Measurements from ENCODE around the gene SLC38A3. TPM values are rescaled to one million over a fixed set of nuclear protein-coding genes. Genes with fewer than 3 reads are reported as not detected.

The SLC38A3 gene
- total and polyA plus RNA-seq, 2 experiments from 2014 or later = 0.28 to 1.3 TPM

DNA sequence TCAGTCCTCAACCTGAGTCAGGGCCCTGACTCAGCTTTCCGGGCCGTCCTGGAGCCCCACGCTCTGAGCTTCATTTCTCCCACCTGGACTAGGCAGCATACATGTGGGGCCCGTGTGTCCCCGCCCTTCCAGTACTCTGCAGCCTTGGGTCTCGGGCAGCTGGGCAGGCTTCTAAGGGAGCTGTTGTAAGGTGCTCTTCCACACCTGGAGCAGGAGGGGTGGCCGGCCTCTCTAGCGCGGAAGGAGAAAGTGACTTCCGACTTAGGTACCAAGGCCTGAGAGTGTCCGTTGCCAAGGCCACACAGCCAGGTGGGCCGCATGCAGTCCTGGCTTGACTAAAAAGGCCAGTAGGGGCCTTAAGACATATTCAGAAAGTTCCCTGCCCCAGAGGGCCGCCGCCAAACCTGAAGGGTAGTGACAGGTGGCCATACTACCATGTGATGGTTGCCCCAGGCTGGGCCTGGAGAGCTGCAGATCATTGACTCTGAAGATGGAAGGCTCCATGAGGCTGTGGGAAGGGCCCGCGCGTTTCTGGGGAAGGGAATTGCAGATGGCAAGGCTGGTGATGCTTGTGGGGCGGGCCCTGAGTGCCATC is 54.5 kb downstream of the SLC38A3 start:
- H3K27ac ChIP-seq (ENCODE audit: low read depth) = peak overlapping the region; percentile 66; the same call in 1 of the 2 replicates
- Mint-ChIP-seq H3K9me3 (no peaks in the 10 kb centered on the region), H3K27me3 (ENCODE audit: insufficient read depth, low read depth, poor library complexity) (peaks cover 26% of the 10 kb centered on the region), H3K36me3 (ENCODE audit: low read depth) (peaks cover 37% of the 10 kb centered on the region), H3K4me3 (peak overlapping the region; percentile 70), H3K27ac (no peak overlapping the region; the same call in 1 of the 2 replicates), H3K4me1 (peaks cover 37% of the 10 kb centered on the region)
- H3K27me3 ChIP-seq (ENCODE audit: insufficient read depth) = no peaks in the 10 kb centered on the region
- no peaks in the 10 kb centered on the region for H3K9me2 ChIP-seq (ENCODE audit: insufficient read depth)
- peaks cover 14% of the 10 kb centered on the region for H3K36me3 ChIP-seq (ENCODE audit: insufficient read depth)
- H3K4me2 ChIP-seq = peak overlapping the region; percentile 83
- H4K20me1 ChIP-seq (replicated peaks; ENCODE audit: insufficient read depth) = no peaks in the 10 kb centered on the region; the same call in 1 of the 2 replicates
- H3K4me3 ChIP-seq = peak overlapping the region; percentile 77; the same call in 1 of the 2 replicates
- H3F3A ChIP-seq (replicated peaks; ENCODE audit: low read depth) = peaks cover 30% of the 10 kb centered on the region
- H2AFZ ChIP-seq = no peak overlapping the region
- peaks cover 22% of the 10 kb centered on the region for H3K4me1 ChIP-seq (ENCODE audit: insufficient read depth)
- TF ChIP-seq EZH2phosphoT487 (IDR thresholded peaks at IDR 0.05; ENCODE audit: unreplicated experiment) = no peak
- TF ChIP-seq POLR2AphosphoS5 (IDR thresholded peaks at IDR 0.05; ENCODE audit: low read depth) = no peak
- no peak for TF ChIP-seq EZH2 (IDR thresholded peaks at IDR 0.05; ENCODE audit: low read depth, unreplicated experiment)
- TF ChIP-seq ZNF114 (CRISPR knock-in tag; IDR thresholded peaks at IDR 0.05) = no peak
- TF ChIP-seq, protein P1, sequence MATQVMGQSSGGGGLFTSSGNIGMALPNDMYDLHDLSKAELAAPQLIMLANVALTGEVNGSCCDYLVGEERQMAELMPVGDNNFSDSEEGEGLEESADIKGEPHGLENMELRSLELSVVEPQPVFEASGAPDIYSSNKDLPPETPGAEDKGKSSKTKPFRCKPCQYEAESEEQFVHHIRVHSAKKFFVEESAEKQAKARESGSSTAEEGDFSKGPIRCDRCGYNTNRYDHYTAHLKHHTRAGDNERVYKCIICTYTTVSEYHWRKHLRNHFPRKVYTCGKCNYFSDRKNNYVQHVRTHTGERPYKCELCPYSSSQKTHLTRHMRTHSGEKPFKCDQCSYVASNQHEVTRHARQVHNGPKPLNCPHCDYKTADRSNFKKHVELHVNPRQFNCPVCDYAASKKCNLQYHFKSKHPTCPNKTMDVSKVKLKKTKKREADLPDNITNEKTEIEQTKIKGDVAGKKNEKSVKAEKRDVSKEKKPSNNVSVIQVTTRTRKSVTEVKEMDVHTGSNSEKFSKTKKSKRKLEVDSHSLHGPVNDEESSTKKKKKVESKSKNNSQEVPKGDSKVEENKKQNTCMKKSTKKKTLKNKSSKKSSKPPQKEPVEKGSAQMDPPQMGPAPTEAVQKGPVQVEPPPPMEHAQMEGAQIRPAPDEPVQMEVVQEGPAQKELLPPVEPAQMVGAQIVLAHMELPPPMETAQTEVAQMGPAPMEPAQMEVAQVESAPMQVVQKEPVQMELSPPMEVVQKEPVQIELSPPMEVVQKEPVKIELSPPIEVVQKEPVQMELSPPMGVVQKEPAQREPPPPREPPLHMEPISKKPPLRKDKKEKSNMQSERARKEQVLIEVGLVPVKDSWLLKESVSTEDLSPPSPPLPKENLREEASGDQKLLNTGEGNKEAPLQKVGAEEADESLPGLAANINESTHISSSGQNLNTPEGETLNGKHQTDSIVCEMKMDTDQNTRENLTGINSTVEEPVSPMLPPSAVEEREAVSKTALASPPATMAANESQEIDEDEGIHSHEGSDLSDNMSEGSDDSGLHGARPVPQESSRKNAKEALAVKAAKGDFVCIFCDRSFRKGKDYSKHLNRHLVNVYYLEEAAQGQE (IDR thresholded peaks at IDR 0.05; ENCODE audit: unreplicated experiment) = no peak
- TF ChIP-seq NANOG (IDR thresholded peaks at IDR 0.05; ENCODE audit: borderline replicate concordance) = no peak
- TF ChIP-seq JUNB (IDR thresholded peaks at IDR 0.05; ENCODE audit: unreplicated experiment) = no peak
- TF ChIP-seq CREB1 (CRISPR knock-in tag; IDR thresholded peaks at IDR 0.05; ENCODE audit: low read depth) = no peak
- TF ChIP-seq, protein P2, sequence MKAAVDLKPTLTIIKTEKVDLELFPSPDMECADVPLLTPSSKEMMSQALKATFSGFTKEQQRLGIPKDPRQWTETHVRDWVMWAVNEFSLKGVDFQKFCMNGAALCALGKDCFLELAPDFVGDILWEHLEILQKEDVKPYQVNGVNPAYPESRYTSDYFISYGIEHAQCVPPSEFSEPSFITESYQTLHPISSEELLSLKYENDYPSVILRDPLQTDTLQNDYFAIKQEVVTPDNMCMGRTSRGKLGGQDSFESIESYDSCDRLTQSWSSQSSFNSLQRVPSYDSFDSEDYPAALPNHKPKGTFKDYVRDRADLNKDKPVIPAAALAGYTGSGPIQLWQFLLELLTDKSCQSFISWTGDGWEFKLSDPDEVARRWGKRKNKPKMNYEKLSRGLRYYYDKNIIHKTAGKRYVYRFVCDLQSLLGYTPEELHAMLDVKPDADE (IDR thresholded peaks at IDR 0.05) = no peak
- no peak for TF ChIP-seq STAT1 (IDR thresholded peaks at IDR 0.05; ENCODE audit: unreplicated experiment)
- TF ChIP-seq, protein P3, sequence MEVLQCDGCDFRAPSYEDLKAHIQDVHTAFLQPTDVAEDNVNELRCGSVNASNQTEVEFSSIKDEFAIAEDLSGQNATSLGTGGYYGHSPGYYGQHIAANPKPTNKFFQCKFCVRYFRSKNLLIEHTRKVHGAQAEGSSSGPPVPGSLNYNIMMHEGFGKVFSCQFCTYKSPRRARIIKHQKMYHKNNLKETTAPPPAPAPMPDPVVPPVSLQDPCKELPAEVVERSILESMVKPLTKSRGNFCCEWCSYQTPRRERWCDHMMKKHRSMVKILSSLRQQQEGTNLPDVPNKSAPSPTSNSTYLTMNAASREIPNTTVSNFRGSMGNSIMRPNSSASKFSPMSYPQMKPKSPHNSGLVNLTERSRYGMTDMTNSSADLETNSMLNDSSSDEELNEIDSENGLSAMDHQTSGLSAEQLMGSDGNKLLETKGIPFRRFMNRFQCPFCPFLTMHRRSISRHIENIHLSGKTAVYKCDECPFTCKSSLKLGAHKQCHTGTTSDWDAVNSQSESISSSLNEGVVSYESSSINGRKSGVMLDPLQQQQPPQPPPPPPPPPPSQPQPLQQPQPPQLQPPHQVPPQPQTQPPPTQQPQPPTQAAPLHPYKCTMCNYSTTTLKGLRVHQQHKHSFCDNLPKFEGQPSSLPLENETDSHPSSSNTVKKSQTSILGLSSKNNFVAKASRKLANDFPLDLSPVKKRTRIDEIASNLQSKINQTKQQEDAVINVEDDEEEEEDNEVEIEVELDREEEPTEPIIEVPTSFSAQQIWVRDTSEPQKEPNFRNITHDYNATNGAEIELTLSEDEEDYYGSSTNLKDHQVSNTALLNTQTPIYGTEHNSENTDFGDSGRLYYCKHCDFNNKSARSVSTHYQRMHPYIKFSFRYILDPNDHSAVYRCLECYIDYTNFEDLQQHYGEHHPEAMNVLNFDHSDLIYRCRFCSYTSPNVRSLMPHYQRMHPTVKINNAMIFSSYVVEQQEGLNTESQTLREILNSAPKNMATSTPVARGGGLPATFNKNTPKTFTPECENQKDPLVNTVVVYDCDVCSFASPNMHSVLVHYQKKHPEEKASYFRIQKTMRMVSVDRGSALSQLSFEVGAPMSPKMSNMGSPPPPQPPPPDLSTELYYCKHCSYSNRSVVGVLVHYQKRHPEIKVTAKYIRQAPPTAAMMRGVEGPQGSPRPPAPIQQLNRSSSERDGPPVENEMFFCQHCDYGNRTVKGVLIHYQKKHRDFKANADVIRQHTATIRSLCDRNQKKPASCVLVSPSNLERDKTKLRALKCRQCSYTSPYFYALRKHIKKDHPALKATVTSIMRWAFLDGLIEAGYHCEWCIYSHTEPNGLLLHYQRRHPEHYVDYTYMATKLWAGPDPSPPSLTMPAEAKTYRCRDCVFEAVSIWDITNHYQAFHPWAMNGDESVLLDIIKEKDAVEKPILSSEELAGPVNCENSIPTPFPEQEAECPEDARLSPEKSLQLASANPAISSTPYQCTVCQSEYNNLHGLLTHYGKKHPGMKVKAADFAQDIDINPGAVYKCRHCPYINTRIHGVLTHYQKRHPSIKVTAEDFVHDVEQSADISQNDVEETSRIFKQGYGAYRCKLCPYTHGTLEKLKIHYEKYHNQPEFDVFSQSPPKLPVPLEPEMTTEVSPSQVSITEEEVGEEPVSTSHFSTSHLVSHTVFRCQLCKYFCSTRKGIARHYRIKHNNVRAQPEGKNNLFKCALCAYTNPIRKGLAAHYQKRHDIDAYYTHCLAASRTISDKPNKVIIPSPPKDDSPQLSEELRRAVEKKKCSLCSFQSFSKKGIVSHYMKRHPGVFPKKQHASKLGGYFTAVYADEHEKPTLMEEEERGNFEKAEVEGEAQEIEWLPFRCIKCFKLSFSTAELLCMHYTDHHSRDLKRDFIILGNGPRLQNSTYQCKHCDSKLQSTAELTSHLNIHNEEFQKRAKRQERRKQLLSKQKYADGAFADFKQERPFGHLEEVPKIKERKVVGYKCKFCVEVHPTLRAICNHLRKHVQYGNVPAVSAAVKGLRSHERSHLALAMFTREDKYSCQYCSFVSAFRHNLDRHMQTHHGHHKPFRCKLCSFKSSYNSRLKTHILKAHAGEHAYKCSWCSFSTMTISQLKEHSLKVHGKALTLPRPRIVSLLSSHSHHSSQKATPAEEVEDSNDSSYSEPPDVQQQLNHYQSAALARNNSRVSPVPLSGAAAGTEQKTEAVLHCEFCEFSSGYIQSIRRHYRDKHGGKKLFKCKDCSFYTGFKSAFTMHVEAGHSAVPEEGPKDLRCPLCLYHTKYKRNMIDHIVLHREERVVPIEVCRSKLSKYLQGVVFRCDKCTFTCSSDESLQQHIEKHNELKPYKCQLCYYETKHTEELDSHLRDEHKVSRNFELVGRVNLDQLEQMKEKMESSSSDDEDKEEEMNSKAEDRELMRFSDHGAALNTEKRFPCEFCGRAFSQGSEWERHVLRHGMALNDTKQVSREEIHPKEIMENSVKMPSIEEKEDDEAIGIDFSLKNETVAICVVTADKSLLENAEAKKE (CRISPR knock-in tag; IDR thresholded peaks at IDR 0.05) = no peak
- no peak for TF ChIP-seq ZNF331 (CRISPR knock-in tag; IDR thresholded peaks at IDR 0.05; ENCODE audit: low read depth)
- TF ChIP-seq, protein P4, sequence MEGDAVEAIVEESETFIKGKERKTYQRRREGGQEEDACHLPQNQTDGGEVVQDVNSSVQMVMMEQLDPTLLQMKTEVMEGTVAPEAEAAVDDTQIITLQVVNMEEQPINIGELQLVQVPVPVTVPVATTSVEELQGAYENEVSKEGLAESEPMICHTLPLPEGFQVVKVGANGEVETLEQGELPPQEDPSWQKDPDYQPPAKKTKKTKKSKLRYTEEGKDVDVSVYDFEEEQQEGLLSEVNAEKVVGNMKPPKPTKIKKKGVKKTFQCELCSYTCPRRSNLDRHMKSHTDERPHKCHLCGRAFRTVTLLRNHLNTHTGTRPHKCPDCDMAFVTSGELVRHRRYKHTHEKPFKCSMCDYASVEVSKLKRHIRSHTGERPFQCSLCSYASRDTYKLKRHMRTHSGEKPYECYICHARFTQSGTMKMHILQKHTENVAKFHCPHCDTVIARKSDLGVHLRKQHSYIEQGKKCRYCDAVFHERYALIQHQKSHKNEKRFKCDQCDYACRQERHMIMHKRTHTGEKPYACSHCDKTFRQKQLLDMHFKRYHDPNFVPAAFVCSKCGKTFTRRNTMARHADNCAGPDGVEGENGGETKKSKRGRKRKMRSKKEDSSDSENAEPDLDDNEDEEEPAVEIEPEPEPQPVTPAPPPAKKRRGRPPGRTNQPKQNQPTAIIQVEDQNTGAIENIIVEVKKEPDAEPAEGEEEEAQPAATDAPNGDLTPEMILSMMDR (conservative IDR thresholded peaks at IDR 0.05; ENCODE audit: low read depth in 2 of 2) = no peak
- DNase-seq (ENCODE audit: low spot score) = no peak
- no peaks in the 10 kb centered on the region for H3K79me2 ChIP-seq (replicated peaks; ENCODE audit: insufficient read depth)
- ATAC-seq = peak; percentile 4

Data from GM23338 (cell line).